ENCODE measurements around the gene CYP46A1. TPM values are rescaled to one million over a fixed set of nuclear protein-coding genes. Genes with fewer than 3 reads are reported as not detected.
A peak's percentile ranks its signal among the peaks of the same experiment; 100 is the strongest.

Gene CYP46A1
- total and polyA plus RNA-seq, 7 donors, result 0.09 to 1.5 (median 0.50) TPM

DNA sequence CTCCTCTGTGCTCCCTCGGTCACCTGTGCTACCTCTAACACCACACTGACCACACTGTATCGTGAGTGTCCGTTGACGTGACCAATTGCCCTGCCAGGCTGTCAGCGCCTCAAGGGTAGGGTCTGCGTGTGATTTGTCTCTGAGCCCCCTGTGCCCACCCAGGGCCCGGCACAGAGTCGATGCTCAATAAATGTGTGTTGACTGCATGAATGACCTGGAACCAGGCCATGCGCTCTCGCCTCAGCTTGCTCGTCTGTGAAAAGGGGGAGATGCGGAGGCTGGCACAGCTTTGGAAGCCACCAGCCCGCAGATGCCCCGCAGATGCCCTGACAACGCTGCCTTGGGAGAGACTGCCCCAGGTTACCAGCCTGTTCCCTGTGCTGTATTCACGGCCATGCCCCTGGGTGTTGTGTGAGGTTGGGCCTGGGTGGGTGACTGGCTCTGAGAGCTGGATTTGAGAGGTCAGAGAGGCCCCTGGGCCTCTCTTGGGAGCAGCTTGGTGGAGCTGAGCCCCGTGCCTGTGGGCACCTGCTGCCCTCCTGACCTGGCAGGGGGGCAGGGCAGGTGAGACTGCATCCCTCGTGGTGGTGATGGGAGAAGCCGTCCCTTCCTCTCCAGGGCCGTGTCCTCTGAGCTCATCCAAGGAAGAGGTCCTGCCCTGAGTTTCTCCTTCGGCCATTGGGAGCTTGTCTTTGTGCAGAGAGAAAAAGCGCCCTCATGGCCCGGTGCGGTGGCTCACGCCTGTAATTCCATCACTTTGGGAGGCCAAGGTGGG is 43.2 kb downstream of the CYP46A1 start:
- 87 to 91% (median 90%) methylated on average over 23 to 25 of the region's 25 CpGs for WGBS, 3 donors
- DNase-seq (no peak), ATAC-seq (no peak)
- no peak overlapping the region for H3K4me3 ChIP-seq
- H3K36me3 ChIP-seq (ENCODE audit: insufficient read depth in 1 of 2, low read depth in 1 of 2), result no peaks in the 10 kb centered on the region
- peaks cover 9% of the 10 kb centered on the region for H3K4me1 ChIP-seq
- TF ChIP-seq, protein P1, sequence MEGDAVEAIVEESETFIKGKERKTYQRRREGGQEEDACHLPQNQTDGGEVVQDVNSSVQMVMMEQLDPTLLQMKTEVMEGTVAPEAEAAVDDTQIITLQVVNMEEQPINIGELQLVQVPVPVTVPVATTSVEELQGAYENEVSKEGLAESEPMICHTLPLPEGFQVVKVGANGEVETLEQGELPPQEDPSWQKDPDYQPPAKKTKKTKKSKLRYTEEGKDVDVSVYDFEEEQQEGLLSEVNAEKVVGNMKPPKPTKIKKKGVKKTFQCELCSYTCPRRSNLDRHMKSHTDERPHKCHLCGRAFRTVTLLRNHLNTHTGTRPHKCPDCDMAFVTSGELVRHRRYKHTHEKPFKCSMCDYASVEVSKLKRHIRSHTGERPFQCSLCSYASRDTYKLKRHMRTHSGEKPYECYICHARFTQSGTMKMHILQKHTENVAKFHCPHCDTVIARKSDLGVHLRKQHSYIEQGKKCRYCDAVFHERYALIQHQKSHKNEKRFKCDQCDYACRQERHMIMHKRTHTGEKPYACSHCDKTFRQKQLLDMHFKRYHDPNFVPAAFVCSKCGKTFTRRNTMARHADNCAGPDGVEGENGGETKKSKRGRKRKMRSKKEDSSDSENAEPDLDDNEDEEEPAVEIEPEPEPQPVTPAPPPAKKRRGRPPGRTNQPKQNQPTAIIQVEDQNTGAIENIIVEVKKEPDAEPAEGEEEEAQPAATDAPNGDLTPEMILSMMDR (IDR thresholded peaks at IDR 0.05), result no peak
- intact Hi-C loops (cut with DNase I), result no loop called here
- no peak overlapping the region for H3K27ac ChIP-seq
- no peaks in the 10 kb centered on the region for H3K27me3 ChIP-seq (ENCODE audit: insufficient read depth in 3 of 3, low read length in 2 of 3)
- H3K9me3 ChIP-seq, result no peaks in the 10 kb centered on the region

DNA sequence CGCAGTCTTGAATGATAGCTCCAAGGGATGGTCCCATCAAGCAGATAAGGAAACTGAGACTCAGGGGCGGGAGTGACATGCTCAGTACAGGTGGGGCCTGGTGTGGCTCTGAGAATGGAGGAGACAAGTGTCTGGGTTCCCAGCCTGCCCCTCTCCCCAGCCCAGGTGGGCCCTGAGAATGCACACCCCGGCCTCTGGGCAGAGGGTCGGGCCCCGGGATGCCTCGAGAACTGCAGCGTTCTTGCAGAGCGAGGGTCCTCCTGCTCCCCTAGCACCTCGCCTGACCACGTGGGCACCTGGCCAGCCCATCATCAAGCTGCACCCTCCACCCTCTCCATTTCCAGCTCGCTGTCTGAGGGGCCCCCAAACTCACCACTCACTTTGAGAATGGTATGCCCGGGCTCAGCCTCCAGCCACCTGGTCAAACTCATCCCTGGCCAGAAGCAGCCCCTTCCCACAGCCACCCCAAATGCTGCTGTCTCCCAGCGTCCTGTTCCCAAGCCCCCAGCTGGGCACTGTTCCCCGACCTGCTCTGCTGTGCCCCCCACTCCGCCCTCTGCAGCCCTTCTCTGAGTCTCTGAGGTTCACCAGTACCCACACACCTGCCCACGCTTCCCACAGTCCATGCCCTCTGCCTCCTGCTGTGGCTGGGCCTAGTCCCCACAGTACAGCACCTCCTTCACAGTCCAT is 44.3 kb downstream of the CYP46A1 start:
- ATAC-seq (no peak), DNase-seq (no peak)
- no peak overlapping the region for H3K27ac ChIP-seq
- H3K4me1 ChIP-seq, result peaks cover 9% of the 10 kb centered on the region
- intact Hi-C loops (cut with DNase I), result no loop called here
- no peaks in the 10 kb centered on the region for H3K27me3 ChIP-seq (ENCODE audit: insufficient read depth in 3 of 3, low read length in 2 of 3)
- no peaks in the 10 kb centered on the region for H3K9me3 ChIP-seq
- H3K4me3 ChIP-seq, result no peak overlapping the region
- 90 to 97% (median 92%) methylated on average over 16 of the region's 16 CpGs for WGBS, 3 donors
- H3K36me3 ChIP-seq (ENCODE audit: insufficient read depth in 1 of 2, low read depth in 1 of 2), result no peaks in the 10 kb centered on the region
- TF ChIP-seq, protein P1 (IDR thresholded peaks at IDR 0.05), result no peak

- H3K4me1 ChIP-seq, result peaks cover 11% of the 10 kb centered on the region
- 72 to 82% (median 79%) methylated on average over 4 of the region's 4 CpGs for WGBS, 3 donors
- no peak for ATAC-seq
- no peaks in the 10 kb centered on the region for H3K36me3 ChIP-seq (ENCODE audit: insufficient read depth in 1 of 2, low read depth in 1 of 2)
- intact Hi-C loops (cut with DNase I), result no loop called here
- H3K9me3 ChIP-seq, result no peaks in the 10 kb centered on the region
- H3K27me3 ChIP-seq (ENCODE audit: insufficient read depth in 3 of 3, low read length in 2 of 3), result no peaks in the 10 kb centered on the region
- no peak for DNase-seq
- H3K27ac ChIP-seq, result no peak overlapping the region
- H3K4me3 ChIP-seq, result no peak overlapping the region
- TF ChIP-seq, protein P1 (IDR thresholded peaks at IDR 0.05), result no peak
Observed at GRCh38 chr14:99728981-99729451, 44.9 kb downstream of the CYP46A1 start.

DNA sequence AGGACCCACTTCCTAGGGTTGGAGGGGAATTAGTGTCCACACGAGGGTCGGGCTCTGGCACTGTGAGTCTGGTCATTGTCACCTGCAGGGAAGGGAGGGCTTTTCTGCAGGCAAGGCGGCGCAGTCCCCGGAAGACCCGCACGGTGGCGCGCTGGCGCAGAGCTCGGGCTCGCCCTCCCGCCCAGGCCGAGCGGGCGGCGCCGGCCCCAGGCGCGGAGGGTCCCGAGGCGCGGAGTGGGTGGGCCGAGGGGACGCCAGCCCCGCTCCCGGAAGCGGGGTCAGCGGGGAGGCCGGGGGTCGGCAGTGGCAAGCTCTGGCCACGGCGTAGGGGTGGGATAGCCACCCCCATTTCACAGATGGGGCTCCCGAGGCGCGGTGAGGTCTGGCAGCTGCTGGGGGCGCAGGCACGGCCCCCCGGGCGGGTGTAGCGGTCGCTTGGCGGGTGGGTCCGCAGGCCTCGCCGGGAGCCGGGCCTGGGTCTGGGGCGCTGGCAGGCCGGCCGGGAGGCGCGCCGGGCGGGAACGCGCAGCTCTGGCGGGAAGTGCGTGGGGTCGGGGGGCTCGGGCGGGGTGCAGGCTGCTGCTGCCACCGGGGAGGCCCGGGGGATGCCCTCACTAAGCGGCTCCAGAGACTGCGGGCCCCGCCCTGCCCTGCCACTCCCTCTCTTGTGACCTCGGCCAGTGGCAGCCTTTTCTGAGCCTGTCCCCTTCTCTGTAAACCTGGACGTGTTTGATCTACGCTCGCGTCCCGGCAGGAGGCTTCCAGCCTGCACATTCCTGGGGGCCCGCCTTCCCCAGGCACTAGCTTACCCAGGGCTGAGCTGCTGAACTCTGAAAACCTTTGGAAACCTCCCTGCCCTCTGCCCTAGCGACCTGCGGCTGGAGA is 46.1 kb downstream of the CYP46A1 start:
- peak; percentile 72 to 84 for DNase-seq
- Histone ChIP-seq H3K9me3 (no peaks in the 10 kb centered on the region), H3K27me3 (ENCODE audit: insufficient read depth in 3 of 3, low read length in 2 of 3) (no peaks in the 10 kb centered on the region), H3K4me3 (peak overlapping the region; percentile 69), H3K36me3 (ENCODE audit: insufficient read depth in 1 of 2, low read depth in 1 of 2) (no peaks in the 10 kb centered on the region), H3K4me1 (peaks cover 23% of the 10 kb centered on the region), H3K27ac (no peak overlapping the region)
- intact Hi-C loops (cut with DNase I), result loop anchor here (1.0 to 5.0 kb wide), 3 partner anchors 154 to 462 kb away; no protein-coding TSS in a partner anchor
- ATAC-seq, result peak; percentile 76 to 84 (median 82)
- 10 to 14% (median 10%) methylated on average over 39 to 75 of the region's 75 CpGs for WGBS, 3 donors
- TF ChIP-seq, protein P1 (IDR thresholded peaks at IDR 0.05), result peak; percentile 90

Data from psoas muscle (tissue), 8 donors.